ENCODE data around the gene HGS.

Gene HGS

GRCh38 chr17:81700353-81701287 lies 16.8 kb downstream of the HGS start:
- peaks cover 23% of the 10 kb centered on the region for H3K4me1 ChIP-seq (ENCODE audit: control insufficient read depth, insufficient read depth, low read length)
- H3K9ac ChIP-seq (ENCODE audit: low read length): peak overlapping the region; percentile 99
- no peak for DNase-seq (ENCODE audit: low read depth)
- H3K9me3 ChIP-seq (ENCODE audit: control insufficient read depth, low read length): no peaks in the 10 kb centered on the region
- H3K4me3 ChIP-seq (ENCODE audit: low read length): no peak overlapping the region
- no peaks in the 10 kb centered on the region for H3K27me3 ChIP-seq (replicated peaks; ENCODE audit: control insufficient read depth, insufficient read depth, low read length)
- peaks cover 61% of the 10 kb centered on the region for H3K36me3 ChIP-seq (ENCODE audit: control insufficient read depth, insufficient read depth, low read length, severe bottlenecking)

DNA sequence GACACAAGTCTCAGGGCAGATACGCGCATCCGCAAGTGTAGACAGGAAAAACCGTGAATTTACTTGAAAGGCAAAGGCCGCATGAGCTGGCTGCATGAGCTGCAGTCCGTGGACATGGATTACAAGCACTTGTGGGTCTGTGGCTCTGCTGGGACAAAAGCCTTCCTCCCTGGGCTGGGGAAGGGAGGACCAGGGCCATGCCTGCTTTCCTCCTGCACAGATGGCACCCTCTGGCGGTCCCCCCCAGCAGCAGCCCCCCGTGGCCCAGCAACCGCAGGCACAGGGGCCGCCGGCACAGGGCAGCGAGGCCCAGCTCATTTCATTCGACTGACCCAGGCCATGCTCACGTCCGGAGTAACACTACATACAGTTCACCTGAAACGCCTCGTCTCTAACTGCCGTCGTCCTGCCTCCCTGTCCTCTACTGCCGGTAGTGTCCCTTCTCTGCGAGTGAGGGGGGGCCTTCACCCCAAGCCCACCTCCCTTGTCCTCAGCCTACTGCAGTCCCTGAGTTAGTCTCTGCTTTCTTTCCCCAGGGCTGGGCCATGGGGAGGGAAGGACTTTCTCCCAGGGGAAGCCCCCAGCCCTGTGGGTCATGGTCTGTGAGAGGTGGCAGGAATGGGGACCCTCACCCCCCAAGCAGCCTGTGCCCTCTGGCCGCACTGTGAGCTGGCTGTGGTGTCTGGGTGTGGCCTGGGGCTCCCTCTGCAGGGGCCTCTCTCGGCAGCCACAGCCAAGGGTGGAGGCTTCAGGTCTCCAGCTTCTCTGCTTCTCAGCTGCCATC lies 17.7 kb downstream of the HGS start:
- Histone ChIP-seq H3K27me3 (replicated peaks; ENCODE audit: control insufficient read depth, insufficient read depth, low read length) (no peaks in the 10 kb centered on the region), H3K4me1 (ENCODE audit: control insufficient read depth, insufficient read depth, low read length) (peaks cover 23% of the 10 kb centered on the region), H3K36me3 (ENCODE audit: control insufficient read depth, insufficient read depth, low read length, severe bottlenecking) (peaks cover 60% of the 10 kb centered on the region), H3K4me3 (ENCODE audit: low read length) (peak overlapping the region; percentile 97), H3K9ac (ENCODE audit: low read length) (peak overlapping the region; percentile 99), H3K9me3 (ENCODE audit: control insufficient read depth, low read length) (no peaks in the 10 kb centered on the region)
- no peak for DNase-seq (ENCODE audit: low read depth)

DNA sequence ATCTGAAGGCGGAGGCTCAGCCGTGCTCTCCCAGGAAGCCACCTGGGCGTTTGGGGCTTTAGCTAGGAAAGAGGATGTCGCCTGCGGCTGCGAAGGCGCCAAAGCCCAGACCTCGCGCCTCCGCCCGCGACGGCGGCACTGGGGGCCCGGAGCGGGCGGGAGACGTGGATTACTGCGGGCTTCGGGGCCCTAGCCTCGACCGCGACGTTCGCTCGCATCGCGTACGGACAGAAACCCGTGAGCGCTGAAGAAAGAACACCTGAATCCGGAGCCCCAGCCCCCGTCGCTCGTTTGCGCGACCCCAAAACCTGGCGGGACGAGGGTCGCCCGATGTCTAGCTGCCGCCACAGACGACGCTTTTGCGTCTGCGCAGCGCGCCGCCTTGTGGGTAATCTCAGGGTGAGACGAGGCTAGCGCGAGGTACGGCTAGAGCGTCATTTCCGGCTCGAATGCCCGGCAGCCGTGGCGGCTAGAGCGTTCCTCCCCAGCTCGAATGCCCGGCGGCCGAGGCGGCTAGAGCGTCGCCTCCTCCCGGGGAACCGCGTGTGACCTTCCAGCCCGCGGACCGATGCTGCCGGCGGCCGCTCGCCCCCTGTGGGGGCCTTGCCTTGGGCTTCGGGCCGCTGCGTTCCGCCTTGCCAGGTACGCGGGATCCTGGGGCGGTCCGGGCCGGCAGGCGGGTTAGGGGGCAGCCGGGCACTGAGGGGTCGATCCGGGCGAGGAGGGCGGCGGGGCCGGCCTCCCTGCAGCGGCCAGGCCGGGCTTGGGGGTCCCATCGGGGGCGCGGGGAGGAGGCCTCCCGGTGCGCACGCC lies 19.3 kb downstream of the HGS start, which contains the start of gene MRPL12:
MRPL12 (plus strand) TSS at position 434 of the 813 bp plus-strand sequence; CDS start at position 569, 135 bp downstream.
- H3K9ac ChIP-seq (ENCODE audit: low read length): peak within 1 kb of the TSS; percentile 99
- peak within 1 kb of the TSS; percentile 97 for H3K4me3 ChIP-seq (ENCODE audit: low read length)
- H3K27me3 ChIP-seq (replicated peaks; ENCODE audit: control insufficient read depth, insufficient read depth, low read length): no peaks in the 10 kb centered on the region
- DNase-seq (ENCODE audit: low read depth): peak; percentile 98
- no peaks in the 10 kb centered on the region for H3K9me3 ChIP-seq (ENCODE audit: control insufficient read depth, low read length)
- peaks cover 58% of the 10 kb centered on the region for H3K36me3 ChIP-seq (ENCODE audit: control insufficient read depth, insufficient read depth, low read length, severe bottlenecking)
- peaks cover 23% of the 10 kb centered on the region for H3K4me1 ChIP-seq (ENCODE audit: control insufficient read depth, insufficient read depth, low read length)

- Histone ChIP-seq H3K9me3 (ENCODE audit: control insufficient read depth, low read length) (no peaks in the 10 kb centered on the region), H3K9ac (ENCODE audit: low read length) (peak overlapping the region; percentile 99), H3K4me3 (ENCODE audit: low read length) (peak overlapping the region; percentile 97), H3K36me3 (ENCODE audit: control insufficient read depth, insufficient read depth, low read length, severe bottlenecking) (peaks cover 50% of the 10 kb centered on the region), H3K4me1 (ENCODE audit: control insufficient read depth, insufficient read depth, low read length) (peaks cover 23% of the 10 kb centered on the region), H3K27me3 (replicated peaks; ENCODE audit: control insufficient read depth, insufficient read depth, low read length) (no peaks in the 10 kb centered on the region)
- peak; percentile 38 for DNase-seq (ENCODE audit: low read depth)
Observed at GRCh38 chr17:81703747-81704654, 20.2 kb downstream of the HGS start.

GRCh38 chr17:81705518-81706231 lies 21.9 kb downstream of the HGS start:
- Histone ChIP-seq H3K4me3 (ENCODE audit: low read length) (no peak overlapping the region), H3K9ac (ENCODE audit: low read length) (no peak overlapping the region), H3K9me3 (ENCODE audit: control insufficient read depth, low read length) (no peaks in the 10 kb centered on the region), H3K27me3 (replicated peaks; ENCODE audit: control insufficient read depth, insufficient read depth, low read length) (no peaks in the 10 kb centered on the region), H3K36me3 (ENCODE audit: control insufficient read depth, insufficient read depth, low read length, severe bottlenecking) (peaks cover 40% of the 10 kb centered on the region), H3K4me1 (ENCODE audit: control insufficient read depth, insufficient read depth, low read length) (peaks cover 32% of the 10 kb centered on the region)
- no peak for DNase-seq (ENCODE audit: low read depth)

DNA sequence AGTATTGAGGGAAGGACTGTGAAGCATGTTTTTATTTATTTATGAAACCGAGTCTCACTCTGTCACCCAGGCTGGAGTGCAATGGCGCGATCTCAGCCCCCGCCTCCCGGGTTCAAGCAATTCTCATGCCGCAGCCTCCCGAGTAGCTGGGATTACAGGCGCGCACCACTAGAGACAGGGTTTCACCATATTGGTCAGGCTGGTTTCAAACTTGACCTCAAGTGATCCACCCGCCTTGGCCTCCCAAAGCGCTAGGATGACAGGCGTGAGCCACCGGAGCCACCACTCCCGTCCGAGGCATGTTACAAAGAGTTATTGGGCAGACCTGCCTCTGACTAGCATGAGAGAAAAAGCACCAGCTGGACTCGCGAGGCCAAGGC lies 22.4 kb downstream of the HGS start:
- no peak for DNase-seq (ENCODE audit: low read depth)
- H3K9me3 ChIP-seq (ENCODE audit: control insufficient read depth, low read length): no peaks in the 10 kb centered on the region
- no peak overlapping the region for H3K9ac ChIP-seq (ENCODE audit: low read length)
- peaks cover 35% of the 10 kb centered on the region for H3K36me3 ChIP-seq (ENCODE audit: control insufficient read depth, insufficient read depth, low read length, severe bottlenecking)
- H3K4me3 ChIP-seq (ENCODE audit: low read length): no peak overlapping the region
- H3K27me3 ChIP-seq (replicated peaks; ENCODE audit: control insufficient read depth, insufficient read depth, low read length): no peaks in the 10 kb centered on the region
- H3K4me1 ChIP-seq (ENCODE audit: control insufficient read depth, insufficient read depth, low read length): peaks cover 36% of the 10 kb centered on the region

DNA sequence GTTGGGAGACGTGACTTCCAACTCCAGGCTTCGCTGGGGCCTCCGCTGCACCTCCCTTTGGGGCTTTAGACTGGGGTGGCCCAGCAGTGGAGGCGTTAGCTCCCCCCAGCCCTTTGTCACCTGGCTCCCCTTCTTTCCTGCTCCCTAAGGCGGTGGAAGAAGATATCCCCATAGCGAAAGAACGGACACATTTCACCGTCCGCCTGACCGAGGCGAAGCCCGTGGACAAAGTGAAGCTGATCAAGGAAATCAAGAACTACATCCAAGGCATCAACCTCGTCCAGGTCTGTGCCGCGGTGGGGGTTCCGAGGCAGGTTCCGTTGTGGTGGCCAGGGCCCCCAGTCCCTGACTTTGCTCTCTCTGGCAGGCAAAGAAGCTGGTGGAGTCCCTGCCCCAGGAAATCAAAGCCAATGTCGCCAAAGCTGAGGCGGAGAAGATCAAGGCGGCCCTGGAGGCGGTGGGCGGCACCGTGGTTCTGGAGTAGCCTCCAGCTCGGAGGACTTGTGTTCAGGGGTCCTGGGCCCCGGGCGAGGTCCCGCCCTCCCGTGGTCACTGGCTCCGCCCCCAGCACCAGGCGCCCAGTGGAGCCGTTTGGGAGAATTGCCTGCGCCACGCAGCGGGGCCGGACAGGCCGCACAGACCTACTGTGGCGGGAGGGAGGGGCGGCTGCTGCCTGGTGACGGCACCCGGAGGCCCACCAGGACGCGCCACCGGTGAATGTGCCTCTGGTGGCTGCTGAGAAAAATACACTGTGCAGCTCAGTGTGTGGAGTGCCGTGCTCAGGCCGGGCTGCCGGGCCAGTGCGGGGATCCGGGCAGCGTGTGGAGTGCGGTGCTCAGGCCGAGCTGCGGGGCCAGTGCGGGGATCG lies 23.2 kb downstream of the HGS start:
- Histone ChIP-seq H3K9ac (ENCODE audit: low read length) (no peak overlapping the region), H3K9me3 (ENCODE audit: control insufficient read depth, low read length) (no peaks in the 10 kb centered on the region), H3K4me1 (ENCODE audit: control insufficient read depth, insufficient read depth, low read length) (peaks cover 31% of the 10 kb centered on the region), H3K4me3 (ENCODE audit: low read length) (no peak overlapping the region), H3K36me3 (ENCODE audit: control insufficient read depth, insufficient read depth, low read length, severe bottlenecking) (peaks cover 30% of the 10 kb centered on the region), H3K27me3 (replicated peaks; ENCODE audit: control insufficient read depth, insufficient read depth, low read length) (no peaks in the 10 kb centered on the region)
- DNase-seq (ENCODE audit: low read depth): no peak

- no peak overlapping the region for H3K4me3 ChIP-seq (ENCODE audit: low read length)
- H3K36me3 ChIP-seq (ENCODE audit: control insufficient read depth, insufficient read depth, low read length, severe bottlenecking): peaks cover 30% of the 10 kb centered on the region
- no peak overlapping the region for H3K9ac ChIP-seq (ENCODE audit: low read length)
- DNase-seq (ENCODE audit: low read depth): no peak
- H3K9me3 ChIP-seq (ENCODE audit: control insufficient read depth, low read length): no peaks in the 10 kb centered on the region
- H3K4me1 ChIP-seq (ENCODE audit: control insufficient read depth, insufficient read depth, low read length): peaks cover 31% of the 10 kb centered on the region
- H3K27me3 ChIP-seq (replicated peaks; ENCODE audit: control insufficient read depth, insufficient read depth, low read length): no peaks in the 10 kb centered on the region
Observed at GRCh38 chr17:81707725-81708646, 24.2 kb downstream of the HGS start.
